Measurements from ENCODE around the gene AQP3. TPM values are rescaled to one million over a fixed set of nuclear protein-coding genes. Genes with fewer than 3 reads are reported as not detected.

AQP3 gene
- total and polyA plus RNA-seq, 2 of the 13 experiments (the other 11 are each of a cell fraction or from before 2014, with no cell fraction given), result 1.4 to 5.5 TPM

DNA sequence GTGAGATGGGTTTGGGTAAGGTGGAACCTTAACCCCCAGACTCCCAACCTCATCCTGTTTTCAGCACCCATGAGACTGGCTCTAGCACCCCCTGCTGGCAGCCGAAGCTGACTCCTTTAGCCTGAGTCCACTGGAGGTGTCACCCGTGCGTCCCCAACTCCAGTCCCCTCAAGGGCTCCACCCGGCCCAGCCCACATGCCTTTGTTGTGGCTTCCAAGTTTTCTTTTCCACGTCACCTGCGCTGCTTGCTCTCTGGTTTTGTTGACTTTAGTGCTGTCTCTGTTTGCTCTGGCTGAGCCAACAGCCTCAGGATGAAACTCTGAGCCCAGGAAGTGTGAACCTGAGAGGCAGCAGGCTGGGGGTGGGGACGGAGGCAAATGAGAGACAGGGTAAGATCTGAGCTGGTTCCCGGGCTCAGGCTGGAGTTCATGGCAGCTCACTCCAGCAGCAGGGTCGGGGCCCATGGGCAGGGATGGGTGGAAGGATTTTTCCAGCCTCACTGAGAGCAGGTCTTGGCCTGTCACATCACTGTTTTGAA lies 31.8 kb downstream of the AQP3 start (continued):
- TF ChIP-seq, protein P1, sequence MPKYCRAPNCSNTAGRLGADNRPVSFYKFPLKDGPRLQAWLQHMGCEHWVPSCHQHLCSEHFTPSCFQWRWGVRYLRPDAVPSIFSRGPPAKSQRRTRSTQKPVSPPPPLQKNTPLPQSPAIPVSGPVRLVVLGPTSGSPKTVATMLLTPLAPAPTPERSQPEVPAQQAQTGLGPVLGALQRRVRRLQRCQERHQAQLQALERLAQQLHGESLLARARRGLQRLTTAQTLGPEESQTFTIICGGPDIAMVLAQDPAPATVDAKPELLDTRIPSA (CRISPR knock-in tag; IDR thresholded peaks at IDR 0.05; ENCODE audit: borderline replicate concordance), result no peak
- TF ChIP-seq HNRNPH1 (optimal IDR thresholded peaks at IDR 0.05; ENCODE audit: low read depth, low read length) (no peak), ZNF296 (CRISPR knock-in tag; conservative IDR thresholded peaks at IDR 0.05) (no peak), ZNF263 (CRISPR knock-in tag; IDR thresholded peaks at IDR 0.05) (peak; percentile 53; the same call in 1 of the 2 replicates), TAF15 (IDR thresholded peaks at IDR 0.05; ENCODE audit: low read depth, low read length, poor library complexity, severe bottlenecking) (no peak), POLR2A (IDR thresholded peaks at IDR 0.05; ENCODE audit: insufficient read depth in 1 of 2, low read depth in 2 of 2, low read length in 2 of 2) (no peak), RAD21 (CRISPR knock-in tag; IDR thresholded peaks at IDR 0.05) (peak; percentile 84), ZSCAN30 (CRISPR knock-in tag; IDR thresholded peaks at IDR 0.05) (no peak), ZFX (CRISPR knock-in tag; IDR thresholded peaks at IDR 0.05; ENCODE audit: low read depth) (peak; percentile 45; the same call in 1 of the 2 replicates), SRF (IDR thresholded peaks at IDR 0.05; ENCODE audit: low read depth, low read length) (no peak), GABPA (IDR thresholded peaks at IDR 0.05; ENCODE audit: low read depth, low read length) (no peak), GABPA (CRISPR knock-in tag; IDR thresholded peaks at IDR 0.05; ENCODE audit: low read depth) (peak; percentile 70), HMG20A (CRISPR knock-in tag; IDR thresholded peaks at IDR 0.05; ENCODE audit: borderline replicate concordance) (peak; percentile 99), TSC22D2 (CRISPR knock-in tag; IDR thresholded peaks at IDR 0.05; ENCODE audit: borderline replicate concordance) (peak; percentile 89; the same call in 1 of the 2 replicates), CENPX (CRISPR knock-in tag; IDR thresholded peaks at IDR 0.05) (no peak), DR1 (CRISPR knock-in tag; IDR thresholded peaks at IDR 0.05) (no peak), ZNF660 (CRISPR knock-in tag; IDR thresholded peaks at IDR 0.05; ENCODE audit: borderline replicate concordance, low read depth) (no peak), ZNF3 (CRISPR knock-in tag; IDR thresholded peaks at IDR 0.05) (peak; percentile 91), ATF7 (IDR thresholded peaks at IDR 0.05) (peak; percentile 43; the same call in 1 of the 2 replicates), ATF7 (CRISPR knock-in tag; IDR thresholded peaks at IDR 0.05) (peak; percentile 87), ZNF839 (CRISPR knock-in tag; IDR thresholded peaks at IDR 0.05; ENCODE audit: borderline replicate concordance) (no peak), ZNF333 (CRISPR knock-in tag; IDR thresholded peaks at IDR 0.05; ENCODE audit: borderline replicate concordance) (peak; percentile 53; the same call in 1 of the 2 replicates), HES4 (CRISPR knock-in tag; IDR thresholded peaks at IDR 0.05; ENCODE audit: borderline replicate concordance) (no peak), ZKSCAN5 (CRISPR knock-in tag; IDR thresholded peaks at IDR 0.05) (no peak), JUN (CRISPR knock-in tag; IDR thresholded peaks at IDR 0.05) (peak; percentile 86), SRSF4 (IDR thresholded peaks at IDR 0.05; ENCODE audit: low read depth, low read length, poor library complexity, severe bottlenecking) (no peak)
- TF ChIP-seq, protein P2, sequence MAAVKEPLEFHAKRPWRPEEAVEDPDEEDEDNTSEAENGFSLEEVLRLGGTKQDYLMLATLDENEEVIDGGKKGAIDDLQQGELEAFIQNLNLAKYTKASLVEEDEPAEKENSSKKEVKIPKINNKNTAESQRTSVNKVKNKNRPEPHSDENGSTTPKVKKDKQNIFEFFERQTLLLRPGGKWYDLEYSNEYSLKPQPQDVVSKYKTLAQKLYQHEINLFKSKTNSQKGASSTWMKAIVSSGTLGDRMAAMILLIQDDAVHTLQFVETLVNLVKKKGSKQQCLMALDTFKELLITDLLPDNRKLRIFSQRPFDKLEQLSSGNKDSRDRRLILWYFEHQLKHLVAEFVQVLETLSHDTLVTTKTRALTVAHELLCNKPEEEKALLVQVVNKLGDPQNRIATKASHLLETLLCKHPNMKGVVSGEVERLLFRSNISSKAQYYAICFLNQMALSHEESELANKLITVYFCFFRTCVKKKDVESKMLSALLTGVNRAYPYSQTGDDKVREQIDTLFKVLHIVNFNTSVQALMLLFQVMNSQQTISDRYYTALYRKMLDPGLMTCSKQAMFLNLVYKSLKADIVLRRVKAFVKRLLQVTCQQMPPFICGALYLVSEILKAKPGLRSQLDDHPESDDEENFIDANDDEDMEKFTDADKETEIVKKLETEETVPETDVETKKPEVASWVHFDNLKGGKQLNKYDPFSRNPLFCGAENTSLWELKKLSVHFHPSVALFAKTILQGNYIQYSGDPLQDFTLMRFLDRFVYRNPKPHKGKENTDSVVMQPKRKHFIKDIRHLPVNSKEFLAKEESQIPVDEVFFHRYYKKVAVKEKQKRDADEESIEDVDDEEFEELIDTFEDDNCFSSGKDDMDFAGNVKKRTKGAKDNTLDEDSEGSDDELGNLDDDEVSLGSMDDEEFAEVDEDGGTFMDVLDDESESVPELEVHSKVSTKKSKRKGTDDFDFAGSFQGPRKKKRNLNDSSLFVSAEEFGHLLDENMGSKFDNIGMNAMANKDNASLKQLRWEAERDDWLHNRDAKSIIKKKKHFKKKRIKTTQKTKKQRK (IDR thresholded peaks at IDR 0.05; ENCODE audit: low read length), result no peak
- TF ChIP-seq, protein P3, sequence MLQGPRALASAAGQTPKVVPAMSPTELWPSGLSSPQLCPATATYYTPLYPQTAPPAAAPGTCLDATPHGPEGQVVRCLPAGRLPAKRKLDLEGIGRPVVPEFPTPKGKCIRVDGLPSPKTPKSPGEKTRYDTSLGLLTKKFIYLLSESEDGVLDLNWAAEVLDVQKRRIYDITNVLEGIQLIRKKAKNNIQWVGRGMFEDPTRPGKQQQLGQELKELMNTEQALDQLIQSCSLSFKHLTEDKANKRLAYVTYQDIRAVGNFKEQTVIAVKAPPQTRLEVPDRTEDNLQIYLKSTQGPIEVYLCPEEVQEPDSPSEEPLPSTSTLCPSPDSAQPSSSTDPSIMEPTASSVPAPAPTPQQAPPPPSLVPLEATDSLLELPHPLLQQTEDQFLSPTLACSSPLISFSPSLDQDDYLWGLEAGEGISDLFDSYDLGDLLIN (CRISPR knock-in tag; IDR thresholded peaks at IDR 0.05; ENCODE audit: borderline replicate concordance), result 0 out of 2 replicates have a peak, but pooled peaks have one; percentile 59

Data from HepG2 (cell line).